Measurements from ENCODE around the gene MYT1.
"Not testable (repeated sequence)": the region's sequence is repeated elsewhere in the genome, so short reads cannot be mapped to it uniquely, and the experiment has no call there.

MYT1 gene

DNA sequence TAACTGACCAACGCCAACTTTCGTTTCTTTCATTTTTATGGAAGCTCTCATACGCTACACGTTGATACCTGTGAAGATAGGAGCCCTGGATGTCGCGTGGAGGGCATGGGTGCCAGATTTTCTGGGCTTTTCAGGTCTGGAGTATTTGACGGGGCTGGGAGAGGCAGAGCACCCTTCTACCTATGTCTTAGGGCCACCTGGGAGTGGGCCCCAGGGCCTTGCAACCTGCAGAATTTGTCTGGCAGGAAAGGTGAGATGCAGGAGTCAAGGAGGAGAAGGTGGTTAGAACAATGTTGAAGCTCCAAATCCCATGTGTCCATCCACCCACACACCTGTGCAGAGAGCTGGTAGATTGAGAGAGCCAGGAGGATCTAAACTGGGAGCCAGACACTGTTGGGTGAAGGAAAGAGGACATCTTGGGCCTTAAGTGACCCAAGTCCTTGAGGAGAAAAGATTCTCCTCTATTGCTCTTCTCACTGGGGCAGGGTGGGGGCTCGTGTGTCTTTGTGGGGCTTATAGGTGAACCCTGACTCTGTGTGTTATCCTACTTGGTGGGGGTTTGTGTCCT lies 63.9 kb downstream of the MYT1 start:
- H3K4me3 ChIP-seq (ENCODE audit: extremely low read depth, insufficient read depth, low read length, poor library complexity, severe bottlenecking): no peak overlapping the region
- H3K36me3 ChIP-seq (ENCODE audit: control insufficient read depth, insufficient read depth, low read length): no peaks in the 10 kb centered on the region
- 88 to 93% methylated on average over 6 to 7 of the region's 8 CpGs for WGBS, 2 experiments (ENCODE audit: insufficient coverage in 2 of 2)
- H3K27ac ChIP-seq (ENCODE audit: low read depth, low read length, severe bottlenecking): no peak overlapping the region
- H3K9me3 ChIP-seq (ENCODE audit: control insufficient read depth, low read length): no peaks in the 10 kb centered on the region
- peaks cover 16% of the 10 kb centered on the region for H3K4me1 ChIP-seq (ENCODE audit: control insufficient read depth, insufficient read depth, low read length, poor library complexity, severe bottlenecking)

DNA sequence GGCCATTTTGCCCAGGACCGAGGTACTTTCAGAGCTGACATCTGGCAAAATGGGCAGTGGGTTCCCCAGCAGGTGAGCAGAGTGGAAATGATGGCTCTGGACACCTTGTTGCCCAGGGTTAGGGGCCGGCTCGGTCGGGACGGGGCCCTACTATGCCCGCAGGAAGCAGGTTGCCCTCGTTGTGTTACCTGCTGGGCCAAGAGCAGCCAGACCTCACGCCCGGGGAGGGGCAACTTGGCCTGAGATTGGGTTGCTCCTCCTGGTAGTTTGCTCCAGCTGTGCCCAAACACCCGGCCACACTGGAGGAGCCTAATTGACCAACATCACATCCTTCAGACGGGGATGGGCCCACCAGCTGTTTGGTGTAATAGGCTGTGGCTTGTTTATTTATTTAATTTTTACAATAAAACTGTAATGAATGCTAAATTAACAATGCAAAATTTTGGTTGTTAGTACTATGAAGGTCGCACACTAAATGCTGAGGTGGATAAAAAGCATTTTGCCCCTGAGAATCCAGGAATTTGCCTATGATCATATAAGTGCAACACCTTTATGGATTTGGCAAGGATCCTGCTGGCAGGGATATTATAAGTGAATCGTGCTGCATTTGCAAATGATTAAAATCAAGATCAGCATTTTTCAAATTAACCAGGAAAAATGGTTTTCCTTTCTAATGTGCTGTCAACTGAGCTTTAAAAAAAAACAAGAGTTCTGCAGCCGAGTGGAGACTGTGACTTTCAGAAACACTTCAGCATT lies 64.7 kb downstream of the MYT1 start:
- WGBS, 2 experiments (ENCODE audit: insufficient coverage in 2 of 2): 84% methylated on average over 10 to 12 of the region's 14 CpGs
- H3K27ac ChIP-seq (ENCODE audit: low read depth, low read length, severe bottlenecking): no peak overlapping the region
- no peak overlapping the region for H3K4me3 ChIP-seq (ENCODE audit: extremely low read depth, insufficient read depth, low read length, poor library complexity, severe bottlenecking)
- peaks cover 9% of the 10 kb centered on the region for H3K4me1 ChIP-seq (ENCODE audit: control insufficient read depth, insufficient read depth, low read length, poor library complexity, severe bottlenecking)
- peaks cover 3% of the 10 kb centered on the region for H3K9me3 ChIP-seq (ENCODE audit: control insufficient read depth, low read length)
- H3K36me3 ChIP-seq (ENCODE audit: control insufficient read depth, insufficient read depth, low read length): no peaks in the 10 kb centered on the region

DNA sequence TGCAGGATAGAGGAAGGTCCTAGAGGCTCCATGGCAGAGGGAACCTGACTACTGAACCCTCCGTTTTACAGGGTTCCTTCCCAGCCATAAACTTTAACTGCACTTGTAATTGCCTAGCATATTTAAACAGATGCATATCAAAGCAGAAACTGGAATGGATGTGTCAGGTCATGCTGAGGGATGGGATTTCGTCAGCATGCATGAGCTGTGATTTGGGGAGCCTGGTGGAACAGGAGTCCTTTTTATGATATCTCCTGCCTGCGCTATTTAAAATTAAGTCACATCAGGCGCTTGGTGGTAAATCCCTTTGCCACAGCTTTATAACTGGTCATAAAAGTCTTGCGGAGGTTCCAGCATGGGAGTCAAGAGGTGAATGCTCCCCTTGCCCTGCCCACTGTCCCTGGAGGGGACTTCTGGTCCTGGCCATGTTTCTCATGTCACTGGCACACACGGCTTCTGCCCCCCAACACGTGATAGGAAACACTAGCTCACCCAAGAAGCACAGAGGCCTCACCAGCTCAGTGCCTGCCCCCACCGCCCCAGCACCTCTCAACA lies 65.3 kb downstream of the MYT1 start:
- 91 to 96% methylated on average over 5 to 6 of the region's 8 CpGs for WGBS, 2 experiments (ENCODE audit: insufficient coverage in 2 of 2)
- Histone ChIP-seq H3K4me1 (ENCODE audit: control insufficient read depth, insufficient read depth, low read length, poor library complexity, severe bottlenecking) (peaks cover 2% of the 10 kb centered on the region), H3K36me3 (ENCODE audit: control insufficient read depth, insufficient read depth, low read length) (no peaks in the 10 kb centered on the region), H3K4me3 (ENCODE audit: extremely low read depth, insufficient read depth, low read length, poor library complexity, severe bottlenecking) (no peak overlapping the region), H3K9me3 (ENCODE audit: control insufficient read depth, low read length) (peaks cover 4% of the 10 kb centered on the region), H3K27ac (ENCODE audit: low read depth, low read length, severe bottlenecking) (no peak overlapping the region)

DNA sequence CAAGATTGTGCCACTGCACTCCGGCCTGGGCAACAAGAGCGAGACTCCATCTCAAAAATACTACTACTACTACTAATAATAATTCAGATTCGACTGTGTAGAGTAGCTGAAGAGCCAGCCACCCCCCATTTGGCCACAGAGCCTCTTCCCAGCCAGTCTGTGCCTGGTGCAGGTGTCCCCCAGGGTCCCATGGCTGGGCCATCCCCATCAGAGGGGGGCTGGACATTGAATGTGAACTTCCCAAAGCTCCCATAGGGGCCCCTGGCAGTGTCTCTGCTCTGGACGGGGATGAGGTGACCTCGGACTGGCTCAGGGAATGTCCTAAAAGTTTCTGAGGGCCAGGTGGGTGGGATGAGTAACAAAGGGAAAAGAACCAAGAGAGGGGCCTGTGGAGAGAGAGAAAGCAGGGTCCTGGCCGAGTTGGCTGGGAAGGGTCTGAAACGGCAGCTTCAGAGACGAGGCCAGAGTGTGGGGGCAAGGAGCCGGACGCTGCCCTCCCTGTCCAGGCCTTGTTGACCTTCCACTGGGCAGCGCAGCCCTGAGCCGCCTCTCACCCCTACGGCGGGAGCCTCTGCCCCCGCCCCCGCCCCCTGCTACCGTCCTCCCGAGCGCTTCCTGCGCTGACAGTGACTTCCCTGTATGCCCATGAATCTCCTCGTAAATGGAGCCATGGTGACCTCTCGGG lies 66.4 kb downstream of the MYT1 start:
- 79 to 87% methylated on average over 14 to 21 of the region's 22 CpGs for WGBS, 2 experiments (ENCODE audit: insufficient coverage in 2 of 2)

DNA sequence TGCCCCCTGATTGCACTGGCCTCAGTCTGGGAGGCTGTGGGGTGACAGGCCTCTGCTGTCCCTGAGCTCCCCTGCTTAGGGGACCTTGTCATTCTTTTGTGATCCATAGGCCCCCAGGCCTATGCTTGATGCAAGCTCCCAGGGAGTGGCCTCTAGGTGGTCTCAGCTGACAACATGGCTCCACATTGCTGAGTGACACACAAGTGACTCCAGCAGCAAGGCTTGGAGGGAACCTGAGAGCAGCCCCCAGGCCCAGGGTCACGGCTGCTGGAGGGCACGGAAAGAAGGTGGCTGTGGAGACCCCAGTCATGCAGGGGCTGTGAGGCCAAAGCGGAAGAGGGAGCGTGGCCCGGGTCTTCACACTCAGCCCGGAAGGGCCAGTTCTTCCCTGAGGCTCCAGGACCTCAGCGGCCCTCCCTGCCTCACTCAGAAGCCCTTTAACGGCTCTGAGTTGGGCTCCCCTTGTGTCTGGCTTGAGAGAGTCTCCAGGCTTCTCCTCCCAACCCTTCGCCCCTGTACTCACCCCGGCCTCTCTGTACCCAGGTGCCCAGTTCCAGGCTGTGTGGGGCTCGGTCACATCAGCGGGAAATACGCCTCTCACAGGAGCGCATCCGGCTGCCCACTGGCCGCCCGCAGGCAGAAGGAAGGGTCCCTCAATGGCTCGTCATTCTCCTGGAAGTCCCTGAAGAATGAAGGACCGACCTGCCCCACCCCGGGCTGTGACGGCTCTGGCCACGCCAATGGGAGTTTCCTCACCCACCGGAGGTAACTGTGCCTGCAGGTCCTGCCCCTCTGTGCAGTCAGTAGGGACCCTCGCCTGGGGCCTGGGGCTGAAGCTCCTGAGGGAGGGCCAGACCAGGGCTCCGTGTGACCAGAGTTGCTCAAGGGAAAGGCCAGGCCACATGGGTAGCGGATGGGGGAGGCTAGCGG lies 67.6 kb downstream of the MYT1 start:
- no peak overlapping the region for H3K4me3 ChIP-seq (ENCODE audit: extremely low read depth, insufficient read depth, low read length, poor library complexity, severe bottlenecking)
- H3K36me3 ChIP-seq (ENCODE audit: control insufficient read depth, insufficient read depth, low read length): no peaks in the 10 kb centered on the region
- no peak overlapping the region for H3K27ac ChIP-seq (ENCODE audit: low read depth, low read length, severe bottlenecking)
- H3K4me1 ChIP-seq (ENCODE audit: control insufficient read depth, insufficient read depth, low read length, poor library complexity, severe bottlenecking): no peaks in the 10 kb centered on the region
- peaks cover 4% of the 10 kb centered on the region for H3K9me3 ChIP-seq (ENCODE audit: control insufficient read depth, low read length)
- WGBS, 2 experiments (ENCODE audit: insufficient coverage in 2 of 2): 94% methylated on average over 21 to 23 of the region's 27 CpGs

More for the DNA sequence above, 66.4 kb downstream of the MYT1 start:
- peaks cover 4% of the 10 kb centered on the region for H3K9me3 ChIP-seq (ENCODE audit: control insufficient read depth, low read length)
- no peaks in the 10 kb centered on the region for H3K4me1 ChIP-seq (ENCODE audit: control insufficient read depth, insufficient read depth, low read length, poor library complexity, severe bottlenecking)
- no peaks in the 10 kb centered on the region for H3K36me3 ChIP-seq (ENCODE audit: control insufficient read depth, insufficient read depth, low read length)
- H3K4me3 ChIP-seq (ENCODE audit: extremely low read depth, insufficient read depth, low read length, poor library complexity, severe bottlenecking): no peak overlapping the region
- H3K27ac ChIP-seq (ENCODE audit: low read depth, low read length, severe bottlenecking): no peak overlapping the region

DNA sequence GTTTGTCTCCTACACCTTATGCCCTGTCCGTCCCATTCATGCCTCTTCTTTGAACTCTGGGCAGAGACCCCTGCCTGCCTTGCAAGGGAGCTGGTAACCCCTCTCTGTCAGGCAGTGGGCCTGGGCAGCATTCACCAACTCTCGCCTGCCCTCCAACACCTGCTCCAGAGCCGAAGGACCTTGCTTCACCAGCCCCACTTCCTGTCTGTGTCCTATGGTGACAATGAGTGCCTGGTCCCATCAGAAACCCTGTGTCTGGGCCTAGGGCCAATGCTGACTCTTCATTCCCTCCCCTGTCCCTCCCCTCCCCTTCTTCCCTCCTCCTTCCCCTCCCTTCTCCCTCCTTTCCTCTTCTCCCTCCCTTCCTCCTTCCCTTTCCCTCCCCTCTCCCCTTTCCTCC lies 68.5 kb downstream of the MYT1 start:
- Histone ChIP-seq H3K9me3 (ENCODE audit: control insufficient read depth, low read length) (peaks cover 4% of the 10 kb centered on the region), H3K27ac (ENCODE audit: low read depth, low read length, severe bottlenecking) (no peak overlapping the region), H3K4me1 (ENCODE audit: control insufficient read depth, insufficient read depth, low read length, poor library complexity, severe bottlenecking) (no peaks in the 10 kb centered on the region), H3K36me3 (ENCODE audit: control insufficient read depth, insufficient read depth, low read length) (no peaks in the 10 kb centered on the region), H3K4me3 (ENCODE audit: extremely low read depth, insufficient read depth, low read length, poor library complexity, severe bottlenecking) (no peak overlapping the region)
- WGBS, 2 experiments (ENCODE audit: insufficient coverage in 2 of 2): 75 to 93% methylated on average over 2 to 3 of the region's 3 CpGs

DNA sequence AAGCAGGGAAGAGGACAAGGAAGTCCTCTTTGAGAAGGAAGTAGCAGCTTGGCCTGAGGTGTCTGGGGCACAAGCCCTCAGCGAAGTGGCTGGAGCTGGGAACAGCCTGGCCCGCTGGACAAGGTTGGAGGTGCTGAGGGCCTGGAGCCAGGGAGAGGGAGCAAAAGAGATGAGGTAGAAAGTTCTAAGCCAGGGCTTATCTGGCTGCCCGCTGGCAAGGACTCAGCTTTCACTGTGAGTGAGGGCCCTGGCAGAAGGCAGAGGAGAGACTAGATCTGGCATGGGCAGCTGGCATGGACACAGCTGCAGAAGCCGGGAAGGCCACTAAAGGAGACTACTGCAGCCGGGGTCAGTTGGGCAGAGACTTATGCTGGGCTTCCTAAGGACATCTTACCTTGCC lies 69.5 kb downstream of the MYT1 start:
- H3K27ac ChIP-seq (ENCODE audit: low read depth, low read length, severe bottlenecking): no peak overlapping the region
- H3K4me3 ChIP-seq (ENCODE audit: extremely low read depth, insufficient read depth, low read length, poor library complexity, severe bottlenecking): no peak overlapping the region
- peaks cover 4% of the 10 kb centered on the region for H3K9me3 ChIP-seq (ENCODE audit: control insufficient read depth, low read length)
- no peaks in the 10 kb centered on the region for H3K4me1 ChIP-seq (ENCODE audit: control insufficient read depth, insufficient read depth, low read length, poor library complexity, severe bottlenecking)
- 93 to 96% methylated on average over 3 to 5 of the region's 5 CpGs for WGBS, 2 experiments (ENCODE audit: insufficient coverage in 2 of 2)
- no peaks in the 10 kb centered on the region for H3K36me3 ChIP-seq (ENCODE audit: control insufficient read depth, insufficient read depth, low read length)

DNA sequence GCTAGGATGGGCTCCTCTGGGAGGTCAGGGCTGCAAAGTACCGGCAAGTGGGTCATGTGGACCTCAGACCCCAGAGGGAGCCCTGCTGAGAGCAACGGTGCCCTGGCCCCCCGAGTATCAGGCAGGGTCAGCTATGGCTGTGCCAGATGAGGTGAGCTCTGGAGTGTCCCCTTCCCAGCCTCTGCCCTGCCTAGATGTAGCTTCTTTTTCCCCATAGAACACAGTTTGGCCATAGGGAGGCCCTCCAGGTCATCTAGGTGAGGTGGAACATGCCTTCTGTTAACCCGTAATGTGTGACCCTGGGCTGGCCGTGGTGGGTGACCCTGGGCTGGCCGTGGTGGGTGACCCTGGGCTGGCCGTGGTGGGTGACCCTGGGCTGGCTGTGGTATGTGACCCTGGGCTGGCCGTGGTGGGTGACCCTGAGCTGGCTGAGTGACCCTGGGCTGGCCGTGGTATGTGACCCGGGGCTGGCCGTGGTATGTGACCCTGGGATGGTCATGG lies 70.1 kb downstream of the MYT1 start:
- Histone ChIP-seq H3K4me1 (ENCODE audit: control insufficient read depth, insufficient read depth, low read length, poor library complexity, severe bottlenecking) (no peaks in the 10 kb centered on the region), H3K36me3 (ENCODE audit: control insufficient read depth, insufficient read depth, low read length) (no peaks in the 10 kb centered on the region), H3K9me3 (ENCODE audit: control insufficient read depth, low read length) (peaks cover 4% of the 10 kb centered on the region), H3K4me3 (ENCODE audit: extremely low read depth, insufficient read depth, low read length, poor library complexity, severe bottlenecking) (no peak overlapping the region), H3K27ac (ENCODE audit: low read depth, low read length, severe bottlenecking) (no peak overlapping the region)
- 92 to 96% methylated on average over 6 of the region's 11 CpGs for WGBS, 2 experiments (ENCODE audit: insufficient coverage in 2 of 2)

DNA sequence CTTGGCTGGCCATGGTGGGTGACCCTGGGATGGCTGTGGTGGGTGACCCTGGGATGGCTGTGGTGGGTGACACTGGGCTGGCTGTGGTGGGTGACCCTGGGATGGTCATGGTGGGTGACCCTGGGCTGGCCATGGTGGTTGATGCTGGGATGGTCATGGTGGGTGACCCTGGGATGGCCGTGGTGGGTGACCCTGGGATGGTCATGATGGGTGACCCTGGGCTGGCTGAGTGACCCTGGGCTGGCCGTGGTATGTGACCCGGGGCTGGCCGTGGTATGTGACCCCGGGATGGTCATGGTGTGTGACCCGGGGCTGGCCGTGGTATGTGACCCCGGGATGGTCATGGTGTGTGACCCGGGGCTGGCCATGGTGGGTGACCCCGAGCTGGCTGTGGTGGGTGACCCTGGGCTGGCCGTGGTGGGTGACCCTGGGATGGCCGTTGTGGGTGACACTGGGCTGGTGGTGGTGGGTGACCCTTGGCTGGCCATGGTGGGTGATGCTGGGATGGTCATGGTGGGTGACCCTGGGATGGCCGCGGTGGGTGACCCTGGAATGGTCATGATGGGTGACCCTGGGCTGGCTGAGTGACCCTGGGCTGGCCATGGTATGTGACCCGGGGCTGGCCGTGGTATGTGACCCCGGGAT lies 70.8 kb downstream of the MYT1 start:
- WGBS, 2 experiments (ENCODE audit: insufficient coverage in 2 of 2): 91 to 98% methylated on average over 8 to 9 of the region's 17 CpGs
- H3K9me3 ChIP-seq (ENCODE audit: control insufficient read depth, low read length): not testable (repeated sequence)

More for the DNA sequence above, 70.8 kb downstream of the MYT1 start:
- not testable (repeated sequence) for H3K4me3 ChIP-seq (ENCODE audit: extremely low read depth, insufficient read depth, low read length, poor library complexity, severe bottlenecking); H3K27ac ChIP-seq (ENCODE audit: low read depth, low read length, severe bottlenecking); H3K4me1 ChIP-seq (ENCODE audit: control insufficient read depth, insufficient read depth, low read length, poor library complexity, severe bottlenecking); H3K36me3 ChIP-seq (ENCODE audit: control insufficient read depth, insufficient read depth, low read length)

Measured in mesodermal cell (in vitro differentiated cells).